HL-60 (cell line): Measurements from ENCODE around the gene MUC3A.

Source experiments
- CTCF ChIP-seq: IDR thresholded peaks from one replicate; pipeline ENCODE4 v1.5.1; 2011; ENCODE audit warnings: low read length, control low read depth, inconsistent platforms; ENCODE audit not compliant: insufficient read depth
- GABPA ChIP-seq: IDR thresholded peaks from 2 replicates; pipeline ENCODE4 v1.6.1; 2012; ENCODE audit warnings: low read depth
- POLR2AphosphoS5 ChIP-seq: IDR thresholded peaks from 2 replicates; pipeline ENCODE4 v1.6.1; 2012; ENCODE audit warnings: low read depth
- TF ChIP-seq, protein P1 (sequence below): IDR thresholded peaks from 2 replicates; pipeline ENCODE4 v1.6.1; 2012; ENCODE audit warnings: low read depth; ENCODE audit not compliant: insufficient replicate concordance

DNA sequence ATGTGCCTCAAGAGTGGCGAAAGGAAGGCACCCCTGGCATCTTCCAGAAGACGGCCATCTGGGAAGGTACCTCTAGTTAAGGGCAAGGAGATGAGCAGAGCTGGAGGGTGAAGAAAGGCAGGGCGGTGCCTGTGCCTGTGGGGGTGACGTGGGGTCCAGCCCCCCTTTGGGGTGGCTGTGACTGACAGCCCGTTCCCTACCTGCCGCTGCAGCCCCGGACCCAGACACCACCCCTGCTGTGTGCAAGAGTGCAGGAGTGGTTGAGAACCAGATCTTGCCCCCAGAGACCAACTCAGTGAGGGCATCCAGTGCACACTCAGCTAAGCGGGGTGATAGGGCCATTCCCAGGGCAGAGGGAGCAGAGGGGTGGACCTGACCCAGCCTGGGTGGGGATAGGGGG lies 66.3 kb downstream of the MUC3A start:
- TF ChIP-seq POLR2AphosphoS5: no peak
- TF ChIP-seq CTCF: no peak
- TF ChIP-seq GABPA: no peak
- TF ChIP-seq, protein P1, sequence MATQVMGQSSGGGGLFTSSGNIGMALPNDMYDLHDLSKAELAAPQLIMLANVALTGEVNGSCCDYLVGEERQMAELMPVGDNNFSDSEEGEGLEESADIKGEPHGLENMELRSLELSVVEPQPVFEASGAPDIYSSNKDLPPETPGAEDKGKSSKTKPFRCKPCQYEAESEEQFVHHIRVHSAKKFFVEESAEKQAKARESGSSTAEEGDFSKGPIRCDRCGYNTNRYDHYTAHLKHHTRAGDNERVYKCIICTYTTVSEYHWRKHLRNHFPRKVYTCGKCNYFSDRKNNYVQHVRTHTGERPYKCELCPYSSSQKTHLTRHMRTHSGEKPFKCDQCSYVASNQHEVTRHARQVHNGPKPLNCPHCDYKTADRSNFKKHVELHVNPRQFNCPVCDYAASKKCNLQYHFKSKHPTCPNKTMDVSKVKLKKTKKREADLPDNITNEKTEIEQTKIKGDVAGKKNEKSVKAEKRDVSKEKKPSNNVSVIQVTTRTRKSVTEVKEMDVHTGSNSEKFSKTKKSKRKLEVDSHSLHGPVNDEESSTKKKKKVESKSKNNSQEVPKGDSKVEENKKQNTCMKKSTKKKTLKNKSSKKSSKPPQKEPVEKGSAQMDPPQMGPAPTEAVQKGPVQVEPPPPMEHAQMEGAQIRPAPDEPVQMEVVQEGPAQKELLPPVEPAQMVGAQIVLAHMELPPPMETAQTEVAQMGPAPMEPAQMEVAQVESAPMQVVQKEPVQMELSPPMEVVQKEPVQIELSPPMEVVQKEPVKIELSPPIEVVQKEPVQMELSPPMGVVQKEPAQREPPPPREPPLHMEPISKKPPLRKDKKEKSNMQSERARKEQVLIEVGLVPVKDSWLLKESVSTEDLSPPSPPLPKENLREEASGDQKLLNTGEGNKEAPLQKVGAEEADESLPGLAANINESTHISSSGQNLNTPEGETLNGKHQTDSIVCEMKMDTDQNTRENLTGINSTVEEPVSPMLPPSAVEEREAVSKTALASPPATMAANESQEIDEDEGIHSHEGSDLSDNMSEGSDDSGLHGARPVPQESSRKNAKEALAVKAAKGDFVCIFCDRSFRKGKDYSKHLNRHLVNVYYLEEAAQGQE: no peak
